C4-2B (cell line): Measurements from ENCODE around the gene THRB.
A peak's percentile ranks its signal among the peaks of the same experiment; 100 is the strongest.

Source experiments
- H3K27ac ChIP-seq: fragments of 450-650 bp; 2 replicates; pipeline ENCODE4 v1.5.1; 2017
- ZFX ChIP-seq: fragments of 450-650 bp; IDR thresholded peaks from 2 replicates; pipeline ENCODE4 v1.6.1; 2017
- TF ChIP-seq, protein P1 (sequence below): fragments of 450-650 bp; conservative IDR thresholded peaks from 2 replicates; pipeline ENCODE4 v1.5.1; 2017; ENCODE audit warnings: mild to moderate bottlenecking

The THRB gene

DNA sequence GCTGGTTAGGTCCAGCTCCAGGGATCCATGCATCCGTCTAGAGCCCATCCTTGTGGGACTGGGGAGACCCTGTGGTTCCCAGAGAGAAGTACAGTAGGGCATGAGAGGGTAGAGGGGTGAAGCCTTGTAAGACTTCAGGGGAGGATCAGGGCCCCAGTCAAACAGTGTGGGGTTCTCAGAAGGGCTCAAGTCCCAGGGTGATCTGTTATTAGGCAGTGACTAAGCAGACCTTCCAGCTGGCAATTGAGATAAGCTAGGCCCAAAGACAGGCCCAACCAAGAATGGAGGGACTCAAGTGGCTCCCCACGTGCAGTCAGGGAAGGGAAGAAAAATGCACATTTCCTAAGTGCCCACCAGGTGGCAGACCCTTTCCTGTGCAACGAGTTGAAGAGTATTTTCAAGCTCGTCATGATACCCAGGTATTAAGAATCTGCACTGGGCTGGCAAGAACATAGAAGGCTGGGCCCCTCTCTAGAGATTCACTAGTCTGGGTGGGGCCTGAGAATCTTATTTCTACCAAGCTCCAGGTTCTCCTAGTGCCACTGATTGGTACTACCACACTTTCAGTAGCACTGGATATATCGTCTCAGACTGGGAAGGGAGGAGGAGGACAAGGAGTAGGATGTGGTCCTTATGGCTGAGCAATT, 308.8 kb downstream of the THRB start:
- H3K27ac ChIP-seq, result no peak overlapping the region; the same call in 1 of the 2 replicates
- TF ChIP-seq ZFX, result no peak
- TF ChIP-seq, protein P1, sequence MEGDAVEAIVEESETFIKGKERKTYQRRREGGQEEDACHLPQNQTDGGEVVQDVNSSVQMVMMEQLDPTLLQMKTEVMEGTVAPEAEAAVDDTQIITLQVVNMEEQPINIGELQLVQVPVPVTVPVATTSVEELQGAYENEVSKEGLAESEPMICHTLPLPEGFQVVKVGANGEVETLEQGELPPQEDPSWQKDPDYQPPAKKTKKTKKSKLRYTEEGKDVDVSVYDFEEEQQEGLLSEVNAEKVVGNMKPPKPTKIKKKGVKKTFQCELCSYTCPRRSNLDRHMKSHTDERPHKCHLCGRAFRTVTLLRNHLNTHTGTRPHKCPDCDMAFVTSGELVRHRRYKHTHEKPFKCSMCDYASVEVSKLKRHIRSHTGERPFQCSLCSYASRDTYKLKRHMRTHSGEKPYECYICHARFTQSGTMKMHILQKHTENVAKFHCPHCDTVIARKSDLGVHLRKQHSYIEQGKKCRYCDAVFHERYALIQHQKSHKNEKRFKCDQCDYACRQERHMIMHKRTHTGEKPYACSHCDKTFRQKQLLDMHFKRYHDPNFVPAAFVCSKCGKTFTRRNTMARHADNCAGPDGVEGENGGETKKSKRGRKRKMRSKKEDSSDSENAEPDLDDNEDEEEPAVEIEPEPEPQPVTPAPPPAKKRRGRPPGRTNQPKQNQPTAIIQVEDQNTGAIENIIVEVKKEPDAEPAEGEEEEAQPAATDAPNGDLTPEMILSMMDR, result peak; percentile 62

DNA sequence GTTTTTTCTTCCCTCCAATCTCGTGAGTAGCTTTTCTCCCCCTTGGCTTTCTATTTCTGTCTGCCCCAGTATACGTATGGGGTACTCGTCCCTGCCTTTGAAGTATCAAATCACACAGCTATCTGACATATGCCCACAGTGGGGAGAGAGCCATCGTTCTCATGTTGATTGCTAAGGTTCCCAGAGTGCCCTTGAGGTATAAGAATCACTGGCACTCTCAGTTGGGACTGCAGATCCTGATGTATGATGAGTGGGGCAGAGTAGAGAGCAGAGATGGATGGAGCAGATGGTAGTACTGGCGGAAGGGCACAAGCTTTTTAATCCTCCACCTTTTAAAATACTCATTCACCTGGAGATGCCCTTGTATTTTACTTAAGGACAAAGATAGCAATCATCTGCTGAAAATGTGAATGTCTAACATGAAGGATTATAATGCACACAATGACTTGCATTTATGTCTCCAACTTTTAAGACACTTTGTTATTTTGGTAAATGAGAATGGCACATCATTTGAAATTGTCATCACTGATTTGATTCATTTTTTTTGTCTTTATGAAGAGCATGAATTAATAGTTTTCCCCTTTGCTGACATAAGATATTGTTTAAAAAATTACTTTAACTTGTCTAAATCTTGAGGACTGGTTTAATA, 310.0 kb downstream of the THRB start:
- H3K27ac ChIP-seq, result no peak overlapping the region
- no peak for TF ChIP-seq ZFX
- TF ChIP-seq, protein P1, result no peak

DNA sequence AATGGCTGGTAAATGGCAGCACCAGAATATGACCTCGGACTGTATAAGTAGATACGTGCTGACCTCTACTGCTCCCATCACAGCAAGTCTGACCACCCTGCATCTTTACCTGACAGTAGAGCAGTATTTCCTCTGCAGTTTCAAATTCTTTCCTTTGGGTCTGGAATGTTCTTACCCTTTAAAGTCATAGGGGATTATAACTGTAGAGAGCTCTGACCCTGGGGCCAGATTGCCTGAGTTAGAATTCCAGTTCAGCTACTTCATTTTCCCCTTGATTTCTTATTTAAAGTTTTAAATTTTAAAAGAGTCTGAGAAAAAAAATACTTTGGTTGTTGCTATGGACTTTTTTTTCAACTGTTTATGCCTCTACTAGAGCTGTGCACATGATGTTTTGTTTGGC, 311.9 kb downstream of the THRB start:
- no peak overlapping the region for H3K27ac ChIP-seq
- no peak for TF ChIP-seq ZFX
- TF ChIP-seq, protein P1, result no peak

DNA sequence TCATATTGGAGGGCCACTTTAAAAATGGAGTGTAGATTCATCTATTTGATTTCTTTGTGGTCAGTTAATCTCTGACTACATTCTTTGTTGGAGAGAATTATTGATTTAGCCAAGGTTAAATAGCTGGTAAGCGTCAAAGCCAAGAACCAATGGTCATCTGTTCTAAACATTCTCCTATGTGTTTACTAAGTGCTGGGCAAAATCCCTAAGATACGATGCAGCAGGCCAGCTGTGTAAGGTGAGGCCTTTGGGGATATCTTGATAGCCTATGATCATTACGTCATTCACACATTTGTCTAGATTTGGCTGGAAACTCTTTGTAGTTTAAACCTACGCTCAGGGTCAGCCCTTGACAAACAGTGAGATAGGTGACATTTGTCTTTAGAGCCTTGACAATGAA, 313.4 kb downstream of the THRB start:
- H3K27ac ChIP-seq, result no peak overlapping the region
- no peak for TF ChIP-seq ZFX

DNA sequence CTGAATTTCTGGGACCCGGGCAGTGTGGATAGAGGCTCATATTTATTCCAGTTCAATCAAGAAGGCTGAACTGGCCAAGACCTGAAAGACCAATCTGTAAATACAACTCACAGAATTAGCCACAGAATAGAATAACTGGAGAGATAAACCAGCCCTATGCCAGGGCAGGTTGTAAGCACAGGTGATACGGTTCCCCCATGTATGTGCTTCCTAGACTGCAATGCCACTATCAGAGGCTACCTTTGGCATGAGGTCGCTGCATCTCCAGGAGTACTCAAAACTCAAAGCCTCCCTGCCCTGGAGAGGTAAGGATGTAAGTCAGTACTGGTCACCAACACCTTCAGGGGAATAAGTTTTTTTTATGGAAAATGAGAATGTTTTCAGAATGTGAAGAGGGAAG, 314.0 kb downstream of the THRB start:
- TF ChIP-seq, protein P1, result no peak
- no peak for TF ChIP-seq ZFX
- no peak overlapping the region for H3K27ac ChIP-seq

DNA sequence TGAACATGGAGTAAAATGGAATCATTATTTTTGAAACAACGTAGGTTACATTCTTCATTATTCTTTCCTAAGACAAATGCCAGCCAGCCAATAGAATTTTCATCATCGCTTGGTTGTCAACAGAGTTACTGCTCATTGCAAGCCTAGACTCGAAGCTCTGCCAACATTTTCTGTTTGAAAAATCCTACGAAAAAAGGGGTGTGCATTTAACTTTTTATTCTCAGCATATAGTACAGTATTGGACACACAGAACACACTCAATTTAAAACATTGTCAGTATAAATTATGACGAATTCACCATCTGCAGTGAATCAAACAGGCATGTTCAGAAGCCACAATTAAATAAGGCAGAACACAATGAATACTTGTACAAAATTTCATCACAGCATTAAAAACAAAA, 317.4 kb downstream of the THRB start:
- TF ChIP-seq, protein P1, result no peak
- no peak for TF ChIP-seq ZFX
- no peak overlapping the region for H3K27ac ChIP-seq

DNA sequence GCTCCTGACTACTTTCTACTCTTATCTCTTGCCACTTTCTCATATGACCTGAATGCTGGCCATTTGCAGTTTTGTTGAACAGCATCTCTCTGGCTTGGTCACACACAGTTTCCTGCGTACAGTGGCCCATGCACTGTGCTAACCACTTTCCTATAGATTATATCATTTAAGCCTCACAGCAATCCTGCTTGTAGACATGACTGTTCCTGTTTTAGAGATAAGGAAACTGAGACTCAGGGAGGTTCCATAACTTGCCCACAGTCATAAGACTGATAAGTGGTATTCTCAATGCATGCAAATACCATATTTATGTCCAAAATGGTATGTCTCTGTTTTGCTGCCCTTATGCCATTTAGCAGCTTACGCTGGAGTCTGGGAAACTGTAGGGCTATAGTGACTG, 320.0 kb downstream of the THRB start:
- TF ChIP-seq ZFX, result no peak
- TF ChIP-seq, protein P1, result no peak
- H3K27ac ChIP-seq, result no peak overlapping the region

DNA sequence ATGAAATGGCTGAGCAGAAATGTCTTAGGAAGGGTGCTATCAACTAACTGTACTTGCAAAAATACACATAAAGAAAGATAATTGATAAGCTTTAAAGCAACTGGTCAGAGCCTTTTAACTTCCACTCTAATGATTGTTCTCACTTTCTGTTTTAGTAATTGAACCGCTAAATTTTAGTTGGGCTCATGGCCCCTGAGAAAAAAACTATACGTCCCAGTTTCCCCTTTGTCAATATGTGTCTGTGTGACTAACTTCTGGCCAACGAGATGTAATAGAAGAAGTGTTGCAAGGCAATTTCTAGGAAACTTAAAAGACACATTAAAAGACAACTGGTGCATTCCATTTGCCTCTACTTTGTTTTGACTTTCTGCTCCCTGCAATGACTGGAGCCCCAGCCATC, 325.7 kb downstream of the THRB start:
- no peak for TF ChIP-seq ZFX
- TF ChIP-seq, protein P1, result no peak
- H3K27ac ChIP-seq, result no peak overlapping the region
